BE2C (cell line): ENCODE measurements around the gene MEDAG.
"Not testable (repeated sequence)": the region's sequence is repeated elsewhere in the genome, so short reads cannot be mapped to it uniquely, and the experiment has no call there.

ENCODE experiments used
- DNase-seq: peaks from one replicate; pipeline ENCODE4 v3.0.0-alpha.2; 2020
- H3K27me3 ChIP-seq: fragments of 250-450 bp; sonication (Bioruptor Pico); 2 replicates; pipeline ENCODE4 v1.5.1; 2020; ENCODE audit warnings: mild to moderate bottlenecking
- H3K36me3 ChIP-seq: fragments of 250-450 bp; sonication (Bioruptor Pico); 2 replicates; pipeline ENCODE4 v1.5.1; 2020; ENCODE audit warnings: mild to moderate bottlenecking
- H3K4me1 ChIP-seq: fragments of 250-450 bp; sonication (Bioruptor Pico); 2 replicates; pipeline ENCODE4 v1.5.1; 2020
- H3K4me3 ChIP-seq: 2 replicates; pipeline ENCODE4 v1.5.1; 2011; ENCODE audit warnings: low read depth, low read length
- H3K9me3 ChIP-seq: fragments of 250-450 bp; sonication (Bioruptor Pico); 2 replicates; pipeline ENCODE4 v1.5.1; 2020
- CTCF ChIP-seq: IDR thresholded peaks from 2 replicates; pipeline ENCODE4 v1.5.1; 2012; ENCODE audit warnings: mild to moderate bottlenecking, low read depth, low read length

Gene MEDAG

GRCh38 chr13:30918662-30919405, 12.8 kb downstream of the MEDAG start:
- DNase-seq = no peak
- H3K4me1 ChIP-seq = no peaks in the 10 kb centered on the region
- H3K27me3 ChIP-seq = no peaks in the 10 kb centered on the region
- no peak for TF ChIP-seq CTCF
- H3K36me3 ChIP-seq = no peaks in the 10 kb centered on the region
- no peaks in the 10 kb centered on the region for H3K9me3 ChIP-seq
- H3K4me3 ChIP-seq = no peak overlapping the region

- Histone ChIP-seq H3K9me3 (no peaks in the 10 kb centered on the region), H3K4me3 (no peak overlapping the region), H3K4me1 (no peaks in the 10 kb centered on the region), H3K27me3 (no peaks in the 10 kb centered on the region), H3K36me3 (no peaks in the 10 kb centered on the region)
- no peak for DNase-seq
- no peak for TF ChIP-seq CTCF
Measured at GRCh38 chr13:30920162-30920909, 14.3 kb downstream of the MEDAG start.

- no peaks in the 10 kb centered on the region for H3K27me3 ChIP-seq
- H3K9me3 ChIP-seq = no peaks in the 10 kb centered on the region
- DNase-seq = no peak
- TF ChIP-seq CTCF = no peak
- no peaks in the 10 kb centered on the region for H3K4me1 ChIP-seq
- no peak overlapping the region for H3K4me3 ChIP-seq
- H3K36me3 ChIP-seq = no peaks in the 10 kb centered on the region
Measured at GRCh38 chr13:30923418-30923817, 17.3 kb downstream of the MEDAG start.

- Histone ChIP-seq H3K4me3 (no peak overlapping the region), H3K9me3 (no peaks in the 10 kb centered on the region), H3K4me1 (no peaks in the 10 kb centered on the region), H3K27me3 (no peaks in the 10 kb centered on the region), H3K36me3 (no peaks in the 10 kb centered on the region)
- TF ChIP-seq CTCF = no peak
- DNase-seq = no peak
Measured at GRCh38 chr13:30924721-30925120, 18.6 kb downstream of the MEDAG start.

- H3K4me1 ChIP-seq = no peaks in the 10 kb centered on the region
- no peaks in the 10 kb centered on the region for H3K9me3 ChIP-seq
- no peak for TF ChIP-seq CTCF
- no peak overlapping the region for H3K4me3 ChIP-seq
- no peaks in the 10 kb centered on the region for H3K36me3 ChIP-seq
- no peak for DNase-seq
- H3K27me3 ChIP-seq = no peaks in the 10 kb centered on the region
Measured at GRCh38 chr13:30925429-30925828, 19.4 kb downstream of the MEDAG start.

- no peak for TF ChIP-seq CTCF
- Histone ChIP-seq H3K9me3 (no peaks in the 10 kb centered on the region), H3K36me3 (no peaks in the 10 kb centered on the region), H3K4me3 (no peak overlapping the region), H3K27me3 (no peaks in the 10 kb centered on the region), H3K4me1 (no peaks in the 10 kb centered on the region)
- DNase-seq = no peak
Measured at GRCh38 chr13:30926781-30927180, 20.7 kb downstream of the MEDAG start.

GRCh38 chr13:30927188-30927587, 21.1 kb downstream of the MEDAG start:
- not testable (repeated sequence) for H3K4me1 ChIP-seq, H3K36me3 ChIP-seq, DNase-seq, H3K4me3 ChIP-seq, H3K9me3 ChIP-seq, H3K27me3 ChIP-seq
